Heart left ventricle (tissue), 16 donors: ENCODE results near the gene EMILIN1. TPM values are rescaled to one million over a fixed set of nuclear protein-coding genes. Genes with fewer than 3 reads are reported as not detected.

Experiments
- ATAC-seq, 4 donors: fragments of 200-7000 bp; cut with Tn5 transposase; one replicate each; pipeline ENCODE4 v1.9.1; 2020 to 2022; ENCODE audit warnings: moderate library complexity in 4 of 4, mild to moderate bottlenecking in 3 of 4, moderate number of reproducible peaks in 1 of 4
- DNase-seq, 5 donors: peaks; one replicate each; pipeline ENCODE4 v3.0.0-alpha.2; 2020
- H3K27ac ChIP-seq, 12 donors: fragments of 200-600 bp; sonication (generic) in 4 of 12; one replicate each; pipeline versions ENCODE4 v1.5.0 to v1.8.0; 2016 to 2022; ENCODE audit warnings: mild to moderate bottlenecking in 2 of 12
- H3K27me3 ChIP-seq, 9 donors: fragments of 200-600 bp; sonication (generic) in 2 of 9; one replicate each; pipeline versions ENCODE4 v1.5.1 to v1.8.0; 2016 to 2022; ENCODE audit warnings: mild to moderate bottlenecking in 3 of 9
- H3K36me3 ChIP-seq, 9 donors: fragments of 200-600 bp; sonication (generic) in 2 of 9; one replicate each; pipeline versions ENCODE4 v1.5.0 to v1.8.0; 2018 to 2022; ENCODE audit warnings: mild to moderate bottlenecking in 2 of 9
- H3K4me1 ChIP-seq, 12 donors: fragments of 200-600 bp; sonication (generic) in 4 of 12; one replicate each; pipeline versions ENCODE4 v1.5.0 to v1.8.0; 2016 to 2022; ENCODE audit warnings: mild to moderate bottlenecking in 3 of 12
- H3K4me3 ChIP-seq, 12 donors: fragments of 200-600 bp; sonication (generic) in 4 of 12; one replicate each; pipeline versions ENCODE4 v1.5.0 to v1.8.0; 2017 to 2022; ENCODE audit warnings: mild to moderate bottlenecking in 9 of 12, moderate library complexity in 4 of 12
- H3K9me3 ChIP-seq, 12 donors: fragments of 200-600 bp; sonication (generic) in 4 of 12; one replicate each; pipeline versions ENCODE4 v1.5.0 to v1.8.0; 2016 to 2022; ENCODE audit warnings: mild to moderate bottlenecking in 1 of 12
- CTCF ChIP-seq, 12 donors: fragments of 200-600 bp; sonication (generic) in 4 of 12; IDR thresholded peaks; one replicate each; pipeline versions ENCODE4 v1.5.0 to v1.8.0; 2018 to 2022; ENCODE audit warnings: antibody characterized with exemption in 12 of 12, mild to moderate bottlenecking in 5 of 12
- POLR2A ChIP-seq, 2 donors: fragments of 450-650 bp; IDR thresholded peaks; one replicate each; pipeline ENCODE4 v1.6.1; 2017; ENCODE audit warnings: antibody characterized with exemption in 2 of 2, mild to moderate bottlenecking in 2 of 2, moderate library complexity in 2 of 2
- WGBS, 4 donors: extraction: QIAGEN DNeasy Blood & Tissue Kit in 2 of 4; methylation state at CpG; one replicate each; pipeline versions ENCODE4 v1.1.5 to v1.1.7; 2013 to 2018; 5-methylcytosine and 5-hydroxymethylcytosine counted together
- intact Hi-C, 10 donors: fragments of 100-400 bp; cut with DNase I; formaldehyde crosslinking; loops; one replicate each; pipeline versions ENCODE4 v1.11.1 to v1.14.2; 2022
- long read RNA-seq, 3 donors: library from polyadenylated mRNA; unstranded; transcript quantifications; one replicate each; pipeline ENCODE4 v2.0.0, GENCODE V29; 2020 to 2021
- polyA plus RNA-seq, 2 donors: library from polyadenylated mRNA; stranded (reverse); fragments of 200-250 nt; gene quantifications; one replicate each; pipeline ENCODE4 v1.2.3, GENCODE V29; 2013
- total RNA-seq, 9 donors: library from RNA; depleted of rRNA in 2 of 9; stranded (reverse); fragments of >200 nt in 2 of 9; fragmentation: NEBNext Ultra II Directional in 3 of 9; extraction: Animal tissue kit (Norgen Biotek cat#: 25700) in 3 of 9; gene quantifications; one replicate each; pipeline versions ENCODE4 v1.1.0 to v1.2.4, GENCODE V29; 2016 to 2023
- donor health status: ischemic (EF 13 %, LVEDD 7.1; RV severe dilation, severe dysfunction).
- donor health status: healthy with polysubstance abuse.
- donor health status: DM: no; HTN: yes; CAD: no.
- donor health status: DM: no; HTN: no; CAD: no.
- donor health status: ischemic (EF 25% LVEDD 6.9; RV normal size, moderate dysfunction).
- donor health status: ischemic (EF 25% LVEDD 5.7; RV mildly dilated, moderate dysfunction).
- donor health status: healthy.
- donor health status: DM: yes; HTN: yes; CAD: no.
- donor health status: ischemic (EF 35%, LVEDD 5.7; RV mildly dilated, moderate dysfunction).
- donor health status: nonischemic (EF 11% LVEDD 7.7; RV severe dilation, severe dysfunction).
- donor health status: DM: yes; HTN: yes; CAD: no.
- donor health status: PGD.
- donor health status: ischemic (EF 29% LVEDD 5.4; RV normal size, mild dysfunction).
- donor health status: nonischemic (EF 23%, LVEDD 6.1; RV moderate dilation, normal function).

Gene EMILIN1
- total RNA-seq (10 to 100 TPM in 8 of 9 donors, 1 to 10 TPM in 1; 7.5 to 76.9 (median 16.3) TPM), polyA plus RNA-seq (10 to 100 TPM; 21.0 to 31.2 TPM)
- long read RNA-seq, donor 1, partial matches to known transcripts = 0 of 4 reads
- long read RNA-seq, donor 1, other reads (novel, unspliced or antisense) = 4 of 4 reads
- long read RNA-seq, donor 2 = 0 reads
- long read RNA-seq, donor 3, partial matches to known transcripts = 5 of 5 reads
- long read RNA-seq, donor 3, other reads (novel, unspliced or antisense) = 0 of 5 reads

- peak within 1 kb of the TSS; percentile 41 to 74 (median 54) for H3K4me3 ChIP-seq
- ATAC-seq (peak; percentile 53 to 70 (median 61)), DNase-seq (peak; percentile 86 to 92 (median 88))
- 44 to 49% (median 48%) methylated on average over 32 to 41 of the region's 41 CpGs for WGBS, 4 donors
- peaks cover 0 to 3% (median 0%) of the 10 kb centered on the region in 9 donors for H3K36me3 ChIP-seq
- peaks cover 0 to 72% (median 39%) of the 10 kb centered on the region in 12 donors for H3K4me1 ChIP-seq
- H3K27me3 ChIP-seq = no peaks in the 10 kb centered on the region
- intact Hi-C loops = no loop called here
- H3K9me3 ChIP-seq = no peaks in the 10 kb centered on the region
- peak in 1 of 2 donors; percentile 54 for TF ChIP-seq POLR2A (IDR thresholded peaks at IDR 0.05)
- TF ChIP-seq CTCF (IDR thresholded peaks at IDR 0.05) = no peak
- H3K27ac ChIP-seq = peak within 1 kb of the TSS; percentile 69 to 97 (median 86)
Measured at GRCh38 chr2:27078267-27079194, at the start of gene EMILIN1. EMILIN1 (plus strand) TSS chr2:27078615; CDS start chr2:27079066, 451 bp downstream.

GRCh38 chr2:27029051-27029450, 49.4 kb upstream of the EMILIN1 start:
- intact Hi-C loops = no loop called here
- peaks cover 0 to 43% (median 24%) of the 10 kb centered on the region in 9 donors for H3K36me3 ChIP-seq

GRCh38 chr2:27032495-27033252, 45.7 kb upstream of the EMILIN1 start, which contains the start of gene TMEM214:
TMEM214 (plus strand) TSS chr2:27032965; CDS start chr2:27033016, 51 bp downstream.
- peaks cover 0 to 47% (median 28%) of the 10 kb centered on the region in 9 donors for H3K36me3 ChIP-seq
- peak; percentile 93 to 99 (median 98) for ATAC-seq
- intact Hi-C loops = loop anchor here in 9 of 10 donors (1.0 to 10.0 kb wide), 6 partner anchors 18 to 180 kb away; partner anchors contain the start of genes KHK (in 5 of the 9), ATRAID (in 1 of the 9), OST4 (in 1 of the 9) and SLC5A6 (in 1 of the 9)

More at GRCh38 chr2:27029051-27029450, 49.4 kb upstream of the EMILIN1 start:
- no peaks in the 10 kb centered on the region for H3K9me3 ChIP-seq
- ATAC-seq (no peak), DNase-seq (no peak)
- H3K27me3 ChIP-seq = no peaks in the 10 kb centered on the region
- H3K4me3 ChIP-seq = no peak overlapping the region
- TF ChIP-seq POLR2A (IDR thresholded peaks at IDR 0.05) (no peak), CTCF (IDR thresholded peaks at IDR 0.05) (no peak)
- no peak overlapping the region for H3K27ac ChIP-seq
- peaks cover 0 to 17% (median 7%) of the 10 kb centered on the region in 12 donors for H3K4me1 ChIP-seq
- 80 to 93% (median 89%) methylated on average over 2 of the region's 2 CpGs for WGBS, 4 donors

More at GRCh38 chr2:27032495-27033252, 45.7 kb upstream of the EMILIN1 start, which contains the start of gene TMEM214:
- Histone ChIP-seq H3K27ac (peak within 1 kb of the TSS; percentile 59 to 92 (median 85)), H3K4me3 (peak within 1 kb of the TSS; percentile 76 to 99 (median 94)), H3K4me1 (peaks cover 0 to 29% (median 17%) of the 10 kb centered on the region in 12 donors), H3K9me3 (no peaks in the 10 kb centered on the region), H3K27me3 (no peaks in the 10 kb centered on the region)
- WGBS, 4 donors = 0 to 1% (median 0%) methylated on average over 50 to 76 of the region's 76 CpGs
- DNase-seq = peak; percentile 91 to 96 (median 92)
- TF ChIP-seq CTCF (IDR thresholded peaks at IDR 0.05) (peak in 2 of 12 donors; percentile 12 to 16), POLR2A (IDR thresholded peaks at IDR 0.05) (peak in 1 of 2 donors; percentile 86)
